NCI-H1092 treated with DMSO at 0.1 percent for 48 hours (cell line): ENCODE measurements around the gene CD58.
"Not testable (repeated sequence)": the region's sequence is repeated elsewhere in the genome, so short reads cannot be mapped to it uniquely, and the experiment has no call there.

Experiments used
- DNase-seq: peaks from one replicate; lab custom pipeline; 2025; lab: John Stamatoyannopoulos, UW

Gene CD58, protein sequence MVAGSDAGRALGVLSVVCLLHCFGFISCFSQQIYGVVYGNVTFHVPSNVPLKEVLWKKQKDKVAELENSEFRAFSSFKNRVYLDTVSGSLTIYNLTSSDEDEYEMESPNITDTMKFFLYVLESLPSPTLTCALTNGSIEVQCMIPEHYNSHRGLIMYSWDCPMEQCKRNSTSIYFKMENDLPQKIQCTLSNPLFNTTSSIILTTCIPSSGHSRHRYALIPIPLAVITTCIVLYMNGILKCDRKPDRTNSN

GRCh38 chr1:116570358-116571214 is at the start of gene CD58:
CD58 (minus strand) TSS chr1:116571026; CDS start chr1:116570972, 54 bp downstream.
- peak; percentile 69 for DNase-seq

DNA sequence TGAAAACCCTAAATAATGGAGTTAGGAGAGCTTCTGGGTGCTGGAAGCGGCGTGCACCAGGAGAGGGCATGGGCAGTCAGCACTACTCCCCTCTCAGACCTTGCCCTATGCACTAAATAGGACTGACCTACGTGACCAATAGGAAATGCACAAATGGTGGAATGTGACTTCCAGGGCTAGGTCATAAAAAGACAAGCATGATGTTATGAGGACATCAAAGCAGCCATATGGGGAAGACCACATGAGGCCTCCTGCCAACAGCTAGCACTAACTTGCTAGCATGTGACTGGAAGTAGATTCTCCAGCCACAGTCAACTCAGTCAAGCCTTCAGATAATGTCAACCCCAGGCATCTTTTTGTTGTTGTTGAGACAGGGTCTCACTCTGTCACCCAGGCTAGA is 49.6 kb upstream of the CD58 start:
- not testable (repeated sequence) for DNase-seq

GRCh38 chr1:116619106-116619505 is 48.3 kb upstream of the CD58 start:
- not testable (repeated sequence) for DNase-seq

DNA sequence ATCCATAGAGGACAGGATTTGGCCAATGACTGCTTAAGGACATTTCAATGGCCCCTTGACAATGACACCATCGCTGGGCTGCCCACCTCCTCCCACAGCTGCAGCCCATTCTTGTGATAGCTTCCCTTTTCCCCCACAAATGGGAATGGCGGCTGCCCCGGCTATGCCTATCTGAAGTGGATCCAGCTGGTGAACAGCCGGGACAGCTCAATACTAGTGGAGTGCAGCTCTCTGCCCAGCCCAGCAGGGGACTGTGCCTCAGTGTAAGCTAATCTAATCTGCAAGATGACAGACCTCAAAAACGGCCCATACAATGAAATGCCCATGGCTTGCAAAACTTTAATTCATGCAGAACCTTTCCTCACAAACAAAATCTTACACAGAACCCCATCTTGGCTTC is 47.0 kb upstream of the CD58 start:
- DNase-seq, result not testable (repeated sequence)

DNA sequence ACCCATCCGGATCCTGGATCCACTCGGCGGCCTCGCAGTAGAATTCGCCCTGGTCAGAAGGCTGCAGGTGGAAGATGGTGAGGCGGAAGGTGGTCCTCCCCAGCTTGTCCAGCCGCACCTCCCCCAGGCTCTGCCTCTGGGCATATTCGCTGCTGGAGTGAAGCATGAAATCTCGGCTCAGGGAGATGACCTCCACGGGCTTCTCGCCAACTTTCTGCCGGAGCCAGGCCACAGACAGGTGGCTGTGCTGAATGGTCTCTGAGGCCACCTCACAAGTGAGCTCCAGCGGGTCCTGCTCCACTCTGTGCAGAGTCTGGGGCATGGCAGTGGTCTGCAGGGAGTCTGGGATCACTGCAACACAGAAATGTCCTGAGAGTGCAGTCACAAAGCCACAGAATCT is 43.0 kb upstream of the CD58 start:
- DNase-seq, result not testable (repeated sequence)

GRCh38 chr1:116609801-116610371 is 39.1 kb upstream of the CD58 start:
- not testable (repeated sequence) for DNase-seq

- DNase-seq, result not testable (repeated sequence)
These were observed 38.0 kb upstream of the CD58 start for GRCh38 chr1:116608841-116609240.

- not testable (repeated sequence) for DNase-seq
These were observed 37.3 kb upstream of the CD58 start for GRCh38 chr1:116608151-116608550.

GRCh38 chr1:116607463-116607862 is 36.6 kb upstream of the CD58 start:
- not testable (repeated sequence) for DNase-seq

- not testable (repeated sequence) for DNase-seq
These were observed 35.2 kb upstream of the CD58 start for GRCh38 chr1:116606067-116606466.

- no peak for DNase-seq
These were observed 34.5 kb upstream of the CD58 start for GRCh38 chr1:116605315-116605714.

DNA sequence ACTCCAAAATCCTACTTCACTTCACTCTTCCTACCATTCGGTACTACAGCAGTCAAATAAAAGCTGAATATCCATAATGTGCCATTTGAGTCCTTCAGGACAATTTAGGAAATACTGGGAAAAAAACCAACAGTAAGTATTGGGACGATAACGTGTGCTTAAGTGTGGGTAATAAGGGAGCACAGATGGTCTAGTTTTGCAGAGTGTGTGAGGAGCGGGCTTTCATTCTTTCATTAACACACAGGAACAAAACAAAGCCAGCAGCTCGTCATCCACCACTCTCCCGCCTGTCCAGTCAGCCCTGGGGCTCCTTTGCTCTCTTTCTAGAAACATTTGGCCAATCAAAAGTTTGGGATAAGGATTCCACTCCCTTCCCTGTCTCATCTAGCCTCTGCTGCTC is 33.6 kb upstream of the CD58 start:
- DNase-seq, result not testable (repeated sequence)

GRCh38 chr1:116603646-116604045 is 32.8 kb upstream of the CD58 start:
- not testable (repeated sequence) for DNase-seq

GRCh38 chr1:116599369-116599768 is 28.5 kb upstream of the CD58 start:
- DNase-seq, result not testable (repeated sequence)

- not testable (repeated sequence) for DNase-seq
These were observed 27.7 kb upstream of the CD58 start for GRCh38 chr1:116598420-116599036.

GRCh38 chr1:116597388-116597787 is 26.6 kb upstream of the CD58 start:
- not testable (repeated sequence) for DNase-seq

DNA sequence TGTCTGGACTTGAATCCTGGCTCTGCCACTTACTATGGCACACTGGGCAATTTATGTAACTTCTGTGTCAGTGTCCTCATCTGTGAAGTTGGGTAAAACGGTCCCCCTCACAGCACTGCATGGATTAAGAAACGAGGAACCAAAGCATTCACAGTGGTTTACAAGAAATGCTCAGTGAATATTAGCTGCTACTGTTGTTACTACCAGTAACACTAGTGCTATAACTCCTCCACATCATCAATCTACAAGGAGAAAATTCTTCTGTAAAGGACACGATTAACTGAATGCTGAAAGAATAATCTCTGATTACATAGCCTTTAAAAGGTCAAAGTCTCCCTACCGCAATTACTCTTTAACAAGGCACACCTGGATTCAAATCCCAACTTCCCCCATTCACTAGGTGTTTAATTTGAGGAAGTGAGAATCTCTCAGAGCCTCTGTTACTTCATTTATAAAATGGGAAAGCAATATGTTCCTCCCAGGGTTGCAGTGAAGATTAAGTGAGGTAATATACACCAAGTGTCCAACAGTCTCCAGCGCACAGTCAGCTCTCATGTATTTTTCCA is 26.0 kb upstream of the CD58 start:
- not testable (repeated sequence) for DNase-seq

- not testable (repeated sequence) for DNase-seq
These were observed 25.3 kb upstream of the CD58 start for GRCh38 chr1:116595946-116596741.

GRCh38 chr1:116595065-116595840 is 24.4 kb upstream of the CD58 start:
- not testable (repeated sequence) for DNase-seq

- not testable (repeated sequence) for DNase-seq
These were observed 23.2 kb upstream of the CD58 start for GRCh38 chr1:116593977-116594376.
